ENCODE results near the gene CSTPP1.

Gene CSTPP1

DNA sequence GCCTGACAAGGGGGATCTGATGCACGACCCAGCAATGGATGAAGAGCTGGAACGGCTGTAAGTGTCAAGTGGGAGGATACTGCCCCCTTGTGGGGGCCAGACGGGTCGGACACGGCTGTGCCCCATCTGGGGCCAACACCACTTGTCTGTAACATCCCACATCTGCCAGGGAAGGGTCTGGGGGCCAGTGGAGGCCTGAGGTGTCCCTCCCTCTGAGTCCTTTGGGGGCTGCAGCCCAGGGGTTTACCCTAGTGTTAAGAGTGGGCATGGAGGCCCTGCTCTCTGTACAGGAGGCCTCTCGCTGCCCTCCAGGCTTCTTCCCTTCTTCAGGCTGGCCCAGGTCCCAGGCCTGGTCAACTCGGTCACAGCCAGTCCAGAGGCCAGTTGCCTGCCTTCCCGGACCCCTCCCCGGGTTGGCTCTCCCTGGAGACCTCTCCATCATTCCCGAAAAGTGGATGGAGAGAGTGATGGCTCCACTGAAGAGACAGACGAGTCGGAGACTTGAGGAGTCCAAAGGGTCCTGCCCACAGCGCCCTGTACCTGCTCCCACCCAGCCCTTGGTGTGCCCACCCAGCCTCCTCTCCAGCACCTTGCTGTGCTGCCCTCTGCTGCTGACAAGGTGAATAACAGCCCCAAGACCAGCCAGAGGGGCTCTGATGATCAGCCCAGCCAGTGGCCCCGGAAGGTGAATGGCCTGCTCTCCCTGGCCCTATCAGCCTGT lies 224.7 kb downstream of the CSTPP1 start:
- TF ChIP-seq, protein P1, sequence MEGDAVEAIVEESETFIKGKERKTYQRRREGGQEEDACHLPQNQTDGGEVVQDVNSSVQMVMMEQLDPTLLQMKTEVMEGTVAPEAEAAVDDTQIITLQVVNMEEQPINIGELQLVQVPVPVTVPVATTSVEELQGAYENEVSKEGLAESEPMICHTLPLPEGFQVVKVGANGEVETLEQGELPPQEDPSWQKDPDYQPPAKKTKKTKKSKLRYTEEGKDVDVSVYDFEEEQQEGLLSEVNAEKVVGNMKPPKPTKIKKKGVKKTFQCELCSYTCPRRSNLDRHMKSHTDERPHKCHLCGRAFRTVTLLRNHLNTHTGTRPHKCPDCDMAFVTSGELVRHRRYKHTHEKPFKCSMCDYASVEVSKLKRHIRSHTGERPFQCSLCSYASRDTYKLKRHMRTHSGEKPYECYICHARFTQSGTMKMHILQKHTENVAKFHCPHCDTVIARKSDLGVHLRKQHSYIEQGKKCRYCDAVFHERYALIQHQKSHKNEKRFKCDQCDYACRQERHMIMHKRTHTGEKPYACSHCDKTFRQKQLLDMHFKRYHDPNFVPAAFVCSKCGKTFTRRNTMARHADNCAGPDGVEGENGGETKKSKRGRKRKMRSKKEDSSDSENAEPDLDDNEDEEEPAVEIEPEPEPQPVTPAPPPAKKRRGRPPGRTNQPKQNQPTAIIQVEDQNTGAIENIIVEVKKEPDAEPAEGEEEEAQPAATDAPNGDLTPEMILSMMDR (conservative IDR thresholded peaks at IDR 0.05; ENCODE audit: low read depth, low read length) = peak; percentile 76
- H3K9ac ChIP-seq = no peak overlapping the region
- H2AFZ ChIP-seq (ENCODE audit: low read depth) = no peak overlapping the region
- H3K36me3 ChIP-seq (ENCODE audit: insufficient read depth) = no peaks in the 10 kb centered on the region
- no peak overlapping the region for H3K4me3 ChIP-seq (IDR thresholded peaks at IDR 0.05; ENCODE audit: insufficient read depth, low read depth, low read length)
- H3K27ac ChIP-seq = no peak overlapping the region
- peaks cover 1% of the 10 kb centered on the region for H3K4me1 ChIP-seq (ENCODE audit: low read depth, poor library complexity, severe bottlenecking)
- H4K20me1 ChIP-seq (ENCODE audit: insufficient read depth) = no peaks in the 10 kb centered on the region
- no peak overlapping the region for H3K4me2 ChIP-seq
- H3K27me3 ChIP-seq (ENCODE audit: insufficient read depth, low read depth) = no peaks in the 10 kb centered on the region
- H3K79me2 ChIP-seq (ENCODE audit: insufficient read depth, low read depth) = no peaks in the 10 kb centered on the region

DNA sequence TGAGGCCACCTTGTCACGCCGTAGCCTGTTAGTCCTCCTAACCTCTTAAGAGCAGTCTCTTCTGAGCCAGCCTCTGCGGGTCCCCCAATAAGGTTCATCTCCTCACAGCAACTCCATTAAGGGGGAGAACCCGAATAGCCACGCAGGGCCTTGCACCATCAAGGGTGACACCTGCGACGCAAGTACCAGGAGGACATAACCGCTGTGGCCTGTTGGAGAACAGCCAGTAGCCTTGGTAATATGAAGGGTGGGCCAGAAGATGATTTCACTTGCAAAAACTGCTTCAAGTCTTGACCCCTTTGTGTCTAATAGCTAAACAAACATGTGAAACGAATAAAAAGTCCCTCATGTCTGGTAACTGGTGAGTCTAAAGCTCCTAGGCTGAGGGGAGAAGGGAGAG lies 225.3 kb downstream of the CSTPP1 start:
- TF ChIP-seq, protein P1 (conservative IDR thresholded peaks at IDR 0.05; ENCODE audit: low read depth, low read length) = no peak
- H3K27me3 ChIP-seq (ENCODE audit: insufficient read depth, low read depth) = no peaks in the 10 kb centered on the region
- H2AFZ ChIP-seq (ENCODE audit: low read depth) = no peak overlapping the region
- peaks cover 3% of the 10 kb centered on the region for H3K4me1 ChIP-seq (ENCODE audit: low read depth, poor library complexity, severe bottlenecking)
- no peak overlapping the region for H3K4me3 ChIP-seq (IDR thresholded peaks at IDR 0.05; ENCODE audit: insufficient read depth, low read depth, low read length)
- H3K4me2 ChIP-seq = no peak overlapping the region
- H3K36me3 ChIP-seq (ENCODE audit: insufficient read depth) = no peaks in the 10 kb centered on the region
- no peak overlapping the region for H3K27ac ChIP-seq
- H3K9ac ChIP-seq = no peak overlapping the region
- no peaks in the 10 kb centered on the region for H4K20me1 ChIP-seq (ENCODE audit: insufficient read depth)
- H3K79me2 ChIP-seq (ENCODE audit: insufficient read depth, low read depth) = no peaks in the 10 kb centered on the region

DNA sequence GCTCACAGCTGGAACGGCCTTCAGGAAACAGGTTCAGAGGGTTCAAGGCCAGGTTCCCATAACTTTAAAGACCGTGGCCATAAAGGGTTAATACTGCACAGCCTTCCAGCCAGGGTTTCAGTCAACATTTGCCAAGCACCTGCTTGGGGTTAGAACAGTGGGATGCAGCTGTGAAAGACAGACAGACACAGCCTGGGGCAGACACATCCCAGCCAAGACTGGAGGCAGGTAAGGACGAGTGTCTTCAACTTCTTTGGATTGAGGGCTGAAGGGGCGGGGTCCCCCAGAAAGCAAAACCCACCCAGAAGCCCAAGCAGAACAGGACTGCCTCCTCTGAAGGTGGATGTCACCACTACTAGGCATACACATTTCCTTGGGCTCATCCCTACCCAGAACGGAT lies 225.9 kb downstream of the CSTPP1 start:
- H3K27ac ChIP-seq = no peak overlapping the region
- H3K4me1 ChIP-seq (ENCODE audit: low read depth, poor library complexity, severe bottlenecking) = peaks cover 3% of the 10 kb centered on the region
- H3K4me3 ChIP-seq (IDR thresholded peaks at IDR 0.05; ENCODE audit: insufficient read depth, low read depth, low read length) = no peak overlapping the region
- H4K20me1 ChIP-seq (ENCODE audit: insufficient read depth) = no peaks in the 10 kb centered on the region
- H2AFZ ChIP-seq (ENCODE audit: low read depth) = no peak overlapping the region
- no peak overlapping the region for H3K4me2 ChIP-seq
- H3K9ac ChIP-seq = no peak overlapping the region
- no peaks in the 10 kb centered on the region for H3K79me2 ChIP-seq (ENCODE audit: insufficient read depth, low read depth)
- H3K27me3 ChIP-seq (ENCODE audit: insufficient read depth, low read depth) = no peaks in the 10 kb centered on the region
- TF ChIP-seq, protein P1 (conservative IDR thresholded peaks at IDR 0.05; ENCODE audit: low read depth, low read length) = no peak
- H3K36me3 ChIP-seq (ENCODE audit: insufficient read depth) = no peaks in the 10 kb centered on the region

DNA sequence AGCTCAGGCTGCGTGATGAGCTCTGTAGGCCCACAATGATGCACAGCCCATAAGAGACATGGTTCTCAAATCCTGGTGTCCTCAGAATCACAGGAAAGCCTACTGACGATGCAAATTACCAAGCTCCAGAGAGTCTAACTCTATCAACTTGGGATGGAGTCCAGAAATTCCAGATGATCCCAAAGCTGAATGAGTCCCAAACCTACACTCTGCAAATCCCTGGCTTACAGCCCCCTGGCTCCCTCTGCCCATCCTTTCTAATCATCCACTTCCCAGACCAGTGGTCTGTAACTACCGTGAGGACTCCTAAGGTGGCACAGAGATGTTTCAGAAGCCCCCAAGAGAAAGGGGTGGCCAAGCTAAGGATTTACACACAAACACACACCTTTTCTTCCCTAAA lies 226.6 kb downstream of the CSTPP1 start:
- Histone ChIP-seq H3K36me3 (ENCODE audit: insufficient read depth) (no peaks in the 10 kb centered on the region; the same call in 1 of the 2 replicates), H3K27ac (no peak overlapping the region), H3K4me3 (IDR thresholded peaks at IDR 0.05; ENCODE audit: insufficient read depth, low read depth, low read length) (no peak overlapping the region), H3K79me2 (ENCODE audit: insufficient read depth, low read depth) (no peaks in the 10 kb centered on the region), H2AFZ (ENCODE audit: low read depth) (no peak overlapping the region), H3K4me2 (no peak overlapping the region), H3K4me1 (ENCODE audit: low read depth, poor library complexity, severe bottlenecking) (peaks cover 3% of the 10 kb centered on the region), H3K9ac (no peak overlapping the region), H3K27me3 (ENCODE audit: insufficient read depth, low read depth) (no peaks in the 10 kb centered on the region), H4K20me1 (ENCODE audit: insufficient read depth) (no peaks in the 10 kb centered on the region)
- TF ChIP-seq, protein P1 (conservative IDR thresholded peaks at IDR 0.05; ENCODE audit: low read depth, low read length) = no peak

All from KMS-11 (cell line).